ENCODE measurements around the gene RAPGEF6. TPM values are rescaled to one million over a fixed set of nuclear protein-coding genes. Genes with fewer than 3 reads are reported as not detected.

Gene RAPGEF6
- total and polyA plus RNA-seq, 9 of the 15 experiments (the other 6 are each of a cell fraction or from before 2014, with no cell fraction given), result 2.7 to 23.4 (median 12.7) TPM

GRCh38 chr5:131541071-131541470 is 94.0 kb downstream of the RAPGEF6 start (continued):
- TF ChIP-seq TEAD1 (CRISPR knock-in tag; IDR thresholded peaks at IDR 0.05) (no peak), FOXJ3 (CRISPR knock-in tag; IDR thresholded peaks at IDR 0.05) (no peak), EP400 (IDR thresholded peaks at IDR 0.05) (no peak), MYC (IDR thresholded peaks at IDR 0.05; ENCODE audit: low read depth, low read length) (no peak), MYC (CRISPR knock-in tag; IDR thresholded peaks at IDR 0.05; ENCODE audit: borderline replicate concordance, low read depth) (no peak)

GRCh38 chr5:131539251-131539650 is 95.8 kb downstream of the RAPGEF6 start:
- Histone ChIP-seq H3K9me3 (replicated peaks; ENCODE audit: control insufficient read depth, insufficient read depth, low read depth, low read length) (no peaks in the 10 kb centered on the region), H3K4me1 (replicated peaks in 1 of 2; ENCODE audit: control insufficient read depth in 2 of 2, insufficient read depth in 2 of 2, low read length in 2 of 2) (no peaks in the 10 kb centered on the region; a peak in 1 of 5 replicates), H3K79me2 (ENCODE audit: control insufficient read depth, insufficient read depth, low read length) (peaks cover 2% of the 10 kb centered on the region; the same call in 2 of the 3 replicates), H3K9ac (ENCODE audit: insufficient read depth in 1 of 2, low read depth in 2 of 2, low read length in 2 of 2) (no peak overlapping the region), H4K20me1 (replicated peaks; ENCODE audit: control insufficient read depth, insufficient read depth, low read length) (no peaks in the 10 kb centered on the region), H3K36me3 (ENCODE audit: control insufficient read depth, insufficient read depth, low read length) (peaks cover 18% of the 10 kb centered on the region), H3K9me1 (ENCODE audit: control insufficient read depth, insufficient read depth, low read length) (no peaks in the 10 kb centered on the region), H3K27me3 (ENCODE audit: control insufficient read depth in 2 of 2, insufficient read depth in 2 of 2, low read length in 2 of 2) (no peaks in the 10 kb centered on the region), H3K4me2 (ENCODE audit: insufficient read depth, low read length) (no peak overlapping the region), H3K4me3 (no peak overlapping the region), H3K27ac (ENCODE audit: extremely low read depth, low read depth, low read length) (no peak overlapping the region), H2AFZ (ENCODE audit: low read depth, low read length) (no peak overlapping the region)
- 83% methylated on average over 1 of the region's 1 CpG for WGBS (ENCODE audit: insufficient coverage, low coverage, missing lambda C conversion rate)
- ATAC-seq, result no peak
- in situ Hi-C loops (cut with MboI) (no loop called here), intact Hi-C loops (cut with micrococcal nuclease) (no loop called here)
- FAIRE-seq, result no peak
- no peak for DNase-seq (ENCODE audit: extremely low read depth in 1 of 4, low spot score in 3 of 4)
- no peak for TF ChIP-seq CAMTA2 (CRISPR knock-in tag; conservative IDR thresholded peaks at IDR 0.05)
- TF ChIP-seq ETV1 (tag; conservative IDR thresholded peaks at IDR 0.05; ENCODE audit: low read depth), result no peak
- no peak for TF ChIP-seq ID3 (CRISPR knock-in tag; IDR thresholded peaks at IDR 0.05)
- no peak for TF ChIP-seq ID3 (tag; IDR thresholded peaks at IDR 0.05)
- TF ChIP-seq ZNF507 (tag; conservative IDR thresholded peaks at IDR 0.05), result no peak
- no peak for TF ChIP-seq PTBP1 (IDR thresholded peaks at IDR 0.05; ENCODE audit: low read depth, low read length)
- no peak for TF ChIP-seq GMEB1 (CRISPR knock-in tag; IDR thresholded peaks at IDR 0.05)
- TF ChIP-seq MEIS2 (IDR thresholded peaks at IDR 0.05; ENCODE audit: partially characterized antibody), result no peak
- TF ChIP-seq SRSF3 (IDR thresholded peaks at IDR 0.05; ENCODE audit: insufficient read depth, low read length), result no peak
- TF ChIP-seq GTF3C2 (IDR thresholded peaks at IDR 0.05; ENCODE audit: borderline replicate concordance, extremely low read depth, insufficient read length), result no peak
- ChIA-PET CTCF (ENCODE audit: low intra/inter-chr PET ratio) (no interaction called here), POLR2A (interaction anchor here (0.7 to 1.3 kb wide), 3 partner anchors 14 to 39 kb away, joined by 3 to 4 read pairs (median 3); no protein-coding TSS in a partner anchor)
- BruUV-seq (replicated peaks), result no TSS peak

Data from K562 (cell line).